Measurements from ENCODE around the gene GUCY2F.

Gene GUCY2F

GRCh38 chrX:109481986-109482385 lies at the start of gene GUCY2F:
Gene GUCY2F, minus strand, starts transcription at chrX:109482086. Its CDS starts 6,150 bp downstream, at chrX:109475936.
- no peaks in the 10 kb centered on the region for H3K27me3 ChIP-seq
- H3K4me3 ChIP-seq (ENCODE audit: low read depth in 1 of 2, low read length in 1 of 2) = no peak within 1 kb of the TSS
- no peaks in the 10 kb centered on the region for H3K9me3 ChIP-seq
- H3K36me3 ChIP-seq = no peaks in the 10 kb centered on the region
- TF ChIP-seq CTCF (IDR thresholded peaks at IDR 0.05) = no peak
- no peaks in the 10 kb centered on the region for H3K4me1 ChIP-seq (ENCODE audit: control insufficient read depth in 1 of 2, insufficient read depth in 1 of 2, low read depth in 1 of 2, low read length in 1 of 2)
- no peak within 1 kb of the TSS for H3K27ac ChIP-seq

- Histone ChIP-seq H3K27me3 (no peaks in the 10 kb centered on the region), H3K9me3 (no peaks in the 10 kb centered on the region), H3K4me1 (ENCODE audit: control insufficient read depth in 1 of 2, insufficient read depth in 1 of 2, low read depth in 1 of 2, low read length in 1 of 2) (no peaks in the 10 kb centered on the region), H3K27ac (no peak overlapping the region), H3K4me3 (ENCODE audit: low read depth in 1 of 2, low read length in 1 of 2) (no peak overlapping the region), H3K36me3 (no peaks in the 10 kb centered on the region)
- TF ChIP-seq CTCF (IDR thresholded peaks at IDR 0.05) = no peak
These were observed 37.1 kb upstream of the GUCY2F start for GRCh38 chrX:109519001-109519400.

- no peak for TF ChIP-seq CTCF (IDR thresholded peaks at IDR 0.05)
- no peaks in the 10 kb centered on the region for H3K4me1 ChIP-seq (ENCODE audit: control insufficient read depth in 1 of 2, insufficient read depth in 1 of 2, low read depth in 1 of 2, low read length in 1 of 2)
- no peak overlapping the region for H3K27ac ChIP-seq
- H3K4me3 ChIP-seq (ENCODE audit: low read depth in 1 of 2, low read length in 1 of 2) = no peak overlapping the region
- no peaks in the 10 kb centered on the region for H3K9me3 ChIP-seq
- no peaks in the 10 kb centered on the region for H3K27me3 ChIP-seq
- no peaks in the 10 kb centered on the region for H3K36me3 ChIP-seq
These were observed 29.2 kb upstream of the GUCY2F start for GRCh38 chrX:109511113-109511512.

GRCh38 chrX:109508915-109509314 lies 27.0 kb upstream of the GUCY2F start:
- no peak overlapping the region for H3K27ac ChIP-seq
- no peaks in the 10 kb centered on the region for H3K4me1 ChIP-seq (ENCODE audit: control insufficient read depth in 1 of 2, insufficient read depth in 1 of 2, low read depth in 1 of 2, low read length in 1 of 2)
- no peak for TF ChIP-seq CTCF (IDR thresholded peaks at IDR 0.05)
- no peaks in the 10 kb centered on the region for H3K9me3 ChIP-seq
- H3K4me3 ChIP-seq (ENCODE audit: low read depth in 1 of 2, low read length in 1 of 2) = no peak overlapping the region
- H3K27me3 ChIP-seq = no peaks in the 10 kb centered on the region
- no peaks in the 10 kb centered on the region for H3K36me3 ChIP-seq

GRCh38 chrX:109501176-109501575 lies 19.3 kb upstream of the GUCY2F start:
- H3K4me3 ChIP-seq (ENCODE audit: low read depth in 1 of 2, low read length in 1 of 2) = no peak overlapping the region
- H3K27ac ChIP-seq = no peak overlapping the region
- H3K4me1 ChIP-seq (ENCODE audit: control insufficient read depth in 1 of 2, insufficient read depth in 1 of 2, low read depth in 1 of 2, low read length in 1 of 2) = no peaks in the 10 kb centered on the region
- no peaks in the 10 kb centered on the region for H3K36me3 ChIP-seq
- TF ChIP-seq CTCF (IDR thresholded peaks at IDR 0.05) = no peak
- H3K27me3 ChIP-seq = no peaks in the 10 kb centered on the region
- H3K9me3 ChIP-seq = no peaks in the 10 kb centered on the region

- no peaks in the 10 kb centered on the region for H3K9me3 ChIP-seq
- H3K27me3 ChIP-seq = no peaks in the 10 kb centered on the region
- H3K27ac ChIP-seq = no peak overlapping the region
- no peaks in the 10 kb centered on the region for H3K4me1 ChIP-seq (ENCODE audit: control insufficient read depth in 1 of 2, insufficient read depth in 1 of 2, low read depth in 1 of 2, low read length in 1 of 2)
- no peaks in the 10 kb centered on the region for H3K36me3 ChIP-seq
- no peak overlapping the region for H3K4me3 ChIP-seq (ENCODE audit: low read depth in 1 of 2, low read length in 1 of 2)
- TF ChIP-seq CTCF (IDR thresholded peaks at IDR 0.05) = no peak
These were observed 16.5 kb upstream of the GUCY2F start for GRCh38 chrX:109498434-109498833.
